Left forelimb (tissue), 1 donor: ENCODE results near the gene ZNF592.
"Not testable (repeated sequence)": the region's sequence is repeated elsewhere in the genome, so short reads cannot be mapped to it uniquely, and the experiment has no call there.

Source experiments
- DNase-seq: peaks from one replicate; pipeline ENCODE4 v3.0.0-alpha.2; 2018; ENCODE audit warnings: low spot score

ZNF592 gene

DNA sequence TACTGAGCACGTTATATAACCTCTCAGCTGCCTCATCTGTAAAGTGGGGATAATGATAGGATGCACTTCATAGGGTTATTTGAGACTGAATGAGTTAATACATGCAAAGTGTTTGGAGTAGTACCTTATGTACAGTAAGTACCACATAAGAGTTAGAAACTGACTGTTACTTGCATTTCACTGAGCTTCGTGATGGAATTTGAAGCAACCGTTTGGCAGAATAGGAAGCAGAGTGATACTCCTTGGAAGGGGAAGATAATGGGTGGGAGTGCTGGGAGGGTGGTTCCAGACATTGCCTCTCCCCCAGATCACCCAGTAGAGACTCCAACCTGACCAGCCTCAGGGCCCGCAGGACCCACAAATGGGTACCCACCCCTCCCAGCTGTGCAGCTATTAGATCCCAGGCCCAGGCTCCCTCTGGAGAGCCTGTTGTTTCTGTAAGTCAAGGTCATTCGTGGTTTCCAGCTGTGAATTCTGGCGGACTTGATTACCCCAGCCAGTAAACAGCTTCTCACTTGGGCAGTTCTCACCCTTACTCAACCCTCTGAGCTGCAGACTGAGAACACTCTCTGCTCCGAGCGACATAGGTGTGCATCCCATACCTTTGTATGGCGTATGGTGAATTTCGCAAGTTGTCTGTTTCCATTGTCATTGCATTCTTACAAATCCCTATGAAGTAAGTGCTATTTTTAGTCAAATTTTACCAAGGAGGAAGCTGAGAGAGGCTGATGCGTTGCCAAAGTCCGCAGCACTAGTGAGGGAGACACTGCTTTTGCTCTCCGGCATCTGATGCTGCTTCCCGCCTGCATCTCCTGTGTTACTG, 79.9 kb downstream of the ZNF592 start:
- no peak for DNase-seq

DNA sequence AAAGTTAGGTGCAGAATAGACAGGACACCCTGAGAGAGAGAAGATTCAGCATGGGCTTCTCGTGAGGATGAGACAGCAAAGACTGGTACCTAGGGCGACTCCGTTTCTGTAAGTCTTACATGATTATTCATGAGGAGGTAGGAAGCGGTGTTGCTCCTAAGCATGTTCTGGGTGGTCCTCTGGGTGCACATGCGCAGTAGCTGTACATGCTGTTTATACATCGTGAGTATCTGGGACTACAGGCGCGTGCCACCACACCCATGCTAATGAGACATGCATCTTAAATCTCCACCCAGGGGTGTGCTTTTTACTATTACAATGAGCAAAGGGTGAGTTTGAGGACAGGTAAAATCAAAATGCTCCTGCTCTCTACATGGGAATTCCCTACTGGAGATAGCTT, 81.0 kb downstream of the ZNF592 start:
- DNase-seq: no peak

DNA sequence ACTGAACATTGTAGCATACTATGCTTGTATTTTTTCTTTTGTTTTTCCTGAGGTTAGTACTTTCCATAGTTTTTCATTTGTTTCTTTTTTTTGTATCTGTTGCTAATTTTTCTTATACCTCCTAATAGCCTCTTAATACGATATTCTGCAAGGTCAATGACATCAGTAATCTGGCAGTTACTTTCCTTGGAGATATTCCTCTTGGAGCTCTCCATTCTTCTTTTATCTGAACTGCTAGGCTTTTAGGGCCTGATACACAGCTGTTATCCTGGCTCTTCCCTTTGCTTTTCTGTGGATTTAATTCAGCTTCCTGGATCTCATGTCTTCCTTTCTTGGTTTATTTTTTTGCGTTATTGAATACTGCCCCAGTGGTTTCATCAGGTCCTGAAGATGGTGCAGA, 81.6 kb downstream of the ZNF592 start:
- no peak for DNase-seq

DNA sequence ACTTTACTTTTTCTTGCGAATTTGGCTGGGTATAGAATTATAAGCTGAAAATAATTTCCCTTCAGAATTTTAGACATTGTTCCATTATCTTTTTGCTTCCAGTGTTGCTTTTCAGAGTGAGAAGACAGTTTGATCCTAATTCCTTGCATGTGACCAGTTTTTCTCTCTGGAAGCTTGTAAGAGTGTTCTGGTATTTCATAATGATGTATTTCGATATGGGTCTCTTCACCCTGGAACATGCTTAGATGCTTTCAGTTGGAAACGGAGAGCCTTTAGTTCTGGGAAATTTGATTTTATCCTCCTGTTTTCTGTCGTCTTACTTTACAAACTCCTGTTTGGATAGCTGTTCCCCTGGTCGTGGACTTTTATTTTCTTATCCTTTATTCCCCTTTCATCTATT, 82.6 kb downstream of the ZNF592 start:
- no peak for DNase-seq

DNA sequence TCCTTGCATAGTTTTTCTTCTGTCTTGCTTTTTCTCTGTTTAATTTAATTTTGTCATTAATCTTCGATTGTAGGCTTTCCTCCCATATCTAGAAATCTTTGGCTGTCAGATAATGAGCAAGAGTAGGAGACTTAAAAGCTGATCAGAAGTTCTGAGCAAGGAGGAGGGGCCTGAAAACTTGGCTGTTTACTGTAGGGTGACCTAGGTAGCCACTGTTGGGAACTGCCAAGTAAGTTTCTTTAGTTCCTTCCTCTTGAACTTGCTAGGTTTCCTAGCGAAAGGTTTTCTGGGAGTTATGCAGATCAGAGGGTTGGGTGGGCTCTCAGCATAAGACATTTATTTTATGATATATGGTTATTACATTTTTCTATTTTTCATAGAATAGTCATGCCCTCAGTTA, 83.2 kb downstream of the ZNF592 start:
- no peak for DNase-seq

DNA sequence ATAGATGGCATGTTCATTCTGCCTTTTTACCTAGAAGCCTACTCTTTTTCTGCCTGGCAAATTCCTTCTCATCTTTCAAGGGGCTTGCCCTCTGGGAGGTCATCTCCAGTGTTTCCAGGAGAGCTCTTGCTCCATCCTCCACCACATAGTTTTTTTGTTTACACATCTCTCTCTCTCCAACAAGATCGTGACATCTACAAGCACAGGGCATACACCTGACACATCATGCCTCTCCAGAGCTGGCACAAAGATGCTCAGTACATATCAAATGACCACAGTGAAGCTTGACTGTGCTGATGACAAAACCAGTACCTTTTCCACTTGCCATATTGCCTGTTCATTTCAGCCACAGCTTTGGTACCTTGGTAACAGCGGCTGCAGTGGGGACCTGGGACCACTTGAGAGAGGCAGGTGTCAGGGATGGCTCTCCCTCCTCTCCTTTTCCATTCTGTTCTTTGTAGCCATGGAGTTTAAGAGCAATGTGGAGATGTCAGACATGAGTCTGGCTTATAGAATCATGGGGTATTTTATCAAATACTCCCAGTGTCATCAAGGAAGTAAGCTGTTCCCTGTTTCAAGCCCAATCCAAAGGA, 84.2 kb downstream of the ZNF592 start:
- no peak for DNase-seq

DNA sequence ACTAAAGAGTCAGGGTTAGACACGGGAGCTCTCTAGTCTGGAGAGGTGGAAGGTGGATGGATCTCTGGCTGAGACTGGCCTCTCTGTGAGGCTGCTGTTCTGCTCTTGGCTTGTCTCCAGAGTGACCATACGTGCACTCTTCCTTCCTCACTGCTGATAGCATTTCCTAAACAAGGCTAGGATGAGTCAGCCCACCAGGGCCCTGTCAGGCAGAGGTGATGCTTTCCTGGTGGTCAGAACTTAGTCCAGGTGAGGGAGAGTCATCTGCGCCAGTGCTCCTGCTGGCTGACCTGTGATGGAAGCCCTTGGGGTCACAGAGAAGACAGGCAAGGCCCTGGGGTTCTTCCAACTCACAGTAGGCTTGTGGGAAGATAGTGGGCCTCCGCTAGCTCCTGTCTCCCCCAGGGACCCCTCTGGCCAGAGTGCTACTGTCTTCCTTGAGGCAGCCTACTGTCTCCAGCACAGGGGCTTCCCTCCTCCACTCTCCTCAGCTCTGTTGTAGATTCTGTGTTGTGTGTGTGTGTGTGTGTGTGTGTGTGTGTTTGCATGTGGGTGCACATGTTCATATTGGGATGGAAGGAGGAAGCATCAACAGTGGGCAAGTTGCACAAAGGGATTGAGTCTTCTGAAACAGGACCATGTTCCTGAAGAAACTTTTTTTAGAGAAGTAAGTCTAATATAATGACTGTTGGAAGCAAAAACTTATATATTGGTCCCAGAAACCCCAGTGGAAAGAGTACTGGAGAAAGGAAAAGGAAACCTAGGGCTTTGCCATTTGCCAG, 85.2 kb downstream of the ZNF592 start:
- DNase-seq: no peak

DNA sequence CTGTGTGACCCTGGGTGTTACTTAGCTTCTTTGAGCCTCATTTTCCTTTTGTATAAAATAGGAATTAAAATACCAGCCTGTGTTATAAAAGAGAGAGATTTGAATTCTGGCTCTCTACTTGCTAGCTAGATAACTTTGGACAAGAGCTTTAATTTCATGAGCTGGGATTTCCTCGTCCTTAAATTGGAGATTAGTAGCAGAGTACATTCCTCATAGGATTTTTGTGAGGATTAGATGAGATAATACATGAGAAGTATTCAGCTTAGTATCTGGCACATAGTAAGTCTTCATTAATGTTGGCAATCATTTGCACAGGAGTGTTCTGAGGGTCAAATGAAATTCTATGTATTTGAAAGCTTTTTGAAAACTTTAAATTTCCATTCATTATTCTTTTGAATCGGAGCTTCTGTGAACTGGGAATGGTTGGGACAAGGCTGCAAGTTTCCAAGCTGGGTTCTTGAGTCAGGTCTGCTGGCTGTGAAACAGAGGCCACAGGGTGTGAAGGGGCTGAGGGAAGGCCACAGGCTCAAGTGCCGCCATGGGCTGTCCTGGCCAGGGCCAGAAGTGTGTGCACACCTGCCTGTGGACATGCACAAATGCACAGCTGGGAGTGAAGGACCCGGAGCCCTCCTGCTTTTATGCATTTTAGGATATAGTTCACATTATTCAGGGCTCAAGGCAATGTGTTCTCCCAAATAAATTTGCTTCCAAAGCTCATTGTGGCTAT, 86.0 kb downstream of the ZNF592 start:
- DNase-seq: no peak

DNA sequence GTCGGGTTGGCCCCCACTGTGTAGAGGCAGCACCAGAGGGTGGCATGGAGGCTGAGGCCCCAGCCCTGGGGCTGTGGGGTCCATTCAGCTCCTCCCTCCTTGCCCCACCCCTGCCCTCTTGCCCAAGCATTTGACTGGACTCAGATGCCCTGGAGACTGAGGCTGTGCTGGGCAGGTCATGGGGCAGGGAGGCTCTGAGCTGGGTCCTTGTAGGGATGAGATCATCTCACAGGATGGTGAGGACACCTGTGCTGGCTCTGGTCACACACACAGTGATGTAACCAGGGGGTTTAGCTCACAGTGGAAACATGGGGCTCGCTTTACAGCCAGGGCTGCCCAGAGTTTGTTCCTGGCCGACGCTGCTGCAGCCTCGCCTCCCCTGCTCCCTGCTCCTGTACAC, 86.6 kb downstream of the ZNF592 start:
- DNase-seq: no peak

DNA sequence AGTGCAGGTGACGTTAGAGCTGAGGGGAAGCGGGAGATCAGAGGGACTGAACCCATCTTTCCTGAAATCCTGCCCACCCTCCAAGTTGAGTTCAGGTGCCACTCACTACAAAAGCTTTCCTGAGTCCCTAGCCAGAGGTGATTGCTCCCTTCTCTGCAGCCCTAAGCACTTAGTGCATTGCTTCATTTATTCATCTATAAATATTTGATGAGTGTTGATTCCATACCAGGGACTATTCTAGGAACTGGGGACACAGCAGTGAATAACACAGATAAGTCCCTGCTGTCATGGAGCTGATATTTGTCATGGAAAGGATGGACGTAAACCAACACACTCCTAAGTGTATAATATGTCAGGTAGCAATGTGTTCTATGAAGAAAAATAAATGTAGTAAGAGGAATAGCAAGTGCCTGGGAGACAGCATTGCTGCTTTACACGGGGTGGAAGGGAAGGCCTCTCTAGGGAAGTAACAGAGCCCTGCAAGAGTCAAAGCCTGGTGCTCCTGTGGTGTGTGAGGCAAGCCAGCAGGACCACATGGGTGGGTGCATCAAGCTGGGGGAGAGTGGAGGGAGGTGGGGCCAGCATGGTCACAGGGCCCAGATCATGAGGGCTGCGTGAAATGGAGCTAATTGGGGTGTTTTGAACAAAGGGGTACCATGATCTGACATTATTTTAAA, 87.4 kb downstream of the ZNF592 start:
- DNase-seq: no peak

DNA sequence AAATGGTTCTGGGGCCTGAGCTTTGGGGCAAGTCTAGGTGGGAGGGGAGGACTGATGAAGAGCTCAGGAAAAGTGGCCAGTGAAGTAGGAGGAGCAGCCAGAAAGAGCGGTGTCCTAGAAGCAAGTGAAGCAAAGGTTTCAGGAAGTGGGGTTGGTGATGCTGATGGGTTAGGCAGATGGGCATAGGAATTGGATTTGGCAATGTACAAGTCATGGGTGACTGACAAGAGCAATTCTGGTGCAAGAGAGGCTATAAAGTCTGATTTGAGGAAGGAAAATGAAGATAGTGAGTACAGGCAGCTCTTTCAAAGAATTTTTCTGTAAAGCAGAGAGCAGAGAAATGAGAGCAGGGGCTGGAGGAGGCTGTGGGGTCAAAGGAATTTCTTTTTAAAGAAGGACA, 88.5 kb downstream of the ZNF592 start:
- DNase-seq: no peak

DNA sequence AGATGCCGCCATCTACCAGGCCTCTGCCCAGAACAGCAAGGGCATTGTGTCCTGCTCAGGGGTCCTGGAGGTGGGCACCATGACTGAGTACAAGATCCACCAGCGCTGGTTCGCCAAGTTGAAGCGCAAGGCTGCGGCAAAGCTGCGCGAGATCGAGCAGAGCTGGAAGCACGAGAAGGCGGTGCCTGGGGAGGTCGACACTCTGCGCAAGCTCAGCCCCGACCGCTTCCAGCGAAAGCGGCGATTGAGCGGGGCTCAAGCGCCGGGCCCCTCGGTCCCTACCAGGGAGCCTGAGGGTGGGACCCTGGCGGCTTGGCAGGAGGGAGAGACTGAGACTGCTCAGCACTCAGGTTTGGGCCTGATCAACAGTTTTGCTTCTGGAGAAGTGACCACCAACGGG, 91.3 kb downstream of the ZNF592 start:
- DNase-seq: no peak

DNA sequence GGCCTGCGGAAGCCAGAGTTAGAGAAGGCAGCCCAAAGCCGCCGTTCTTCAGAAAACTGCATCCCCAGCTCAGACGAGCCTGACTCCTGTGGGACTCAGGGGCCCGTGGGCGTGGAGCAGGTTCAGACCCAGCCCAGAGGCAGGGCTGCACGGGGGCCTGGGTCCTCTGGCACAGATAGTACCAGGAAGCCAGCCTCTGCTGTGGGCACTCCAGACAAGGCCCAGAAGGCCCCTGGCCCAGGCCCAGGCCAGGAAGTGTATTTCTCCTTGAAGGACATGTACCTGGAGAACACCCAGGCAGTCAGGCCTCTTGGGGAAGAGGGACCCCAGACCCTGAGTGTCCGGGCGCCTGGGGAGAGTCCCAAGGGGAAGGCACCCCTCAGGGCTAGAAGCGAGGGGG, 91.9 kb downstream of the ZNF592 start:
- DNase-seq: no peak

DNA sequence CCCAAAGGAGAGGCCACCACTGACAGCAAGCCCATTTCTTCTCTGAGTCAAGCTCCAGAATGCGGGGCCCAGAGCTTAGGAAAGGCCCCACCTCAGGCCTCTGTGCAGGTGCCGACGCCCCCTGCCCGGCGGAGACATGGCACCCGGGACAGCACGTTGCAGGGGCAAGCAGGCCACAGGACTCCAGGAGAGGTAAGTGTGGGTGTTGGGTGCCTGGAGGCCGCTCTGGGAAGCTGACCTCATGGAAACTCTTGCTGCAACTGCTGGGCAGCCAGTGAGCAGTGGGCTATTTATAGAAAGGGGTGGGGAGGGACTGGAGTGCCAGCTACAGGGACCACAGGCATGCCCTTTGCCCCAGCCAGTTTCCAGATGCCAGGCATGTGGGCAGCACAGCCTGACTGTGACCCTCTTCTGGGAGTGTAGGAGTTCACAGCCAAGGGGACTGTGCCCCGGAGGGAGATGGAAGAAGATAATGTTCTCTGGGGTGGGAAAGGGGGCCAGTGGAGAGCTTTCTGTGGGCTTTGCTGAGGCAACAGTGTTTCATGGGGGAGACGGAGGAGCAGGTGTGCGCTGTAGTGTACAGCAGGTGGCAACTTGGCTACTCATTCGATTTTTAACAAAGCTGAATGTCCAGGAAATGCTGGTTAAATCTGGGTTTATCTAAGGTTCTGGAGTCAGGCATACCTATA, 92.5 kb downstream of the ZNF592 start:
- no peak for DNase-seq

DNA sequence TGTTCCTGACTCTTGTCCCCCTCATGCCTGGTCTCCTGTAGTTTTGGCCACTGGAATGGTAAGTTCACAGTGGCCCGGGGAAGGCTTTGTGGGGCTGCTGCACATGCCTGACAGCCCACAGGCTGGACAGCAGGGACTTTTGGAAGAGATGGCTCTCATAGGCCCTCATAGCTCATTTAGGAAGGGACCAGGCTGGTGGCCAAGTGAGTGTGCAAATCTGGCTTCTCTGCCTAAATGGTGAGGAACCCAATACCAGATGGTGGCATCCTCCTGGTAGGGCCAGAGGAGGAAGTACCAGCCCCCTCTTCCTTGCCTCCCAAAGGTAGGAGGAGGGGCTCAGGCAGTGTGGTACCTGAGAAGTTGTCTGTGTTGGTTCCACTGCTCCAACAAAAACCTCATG, 94.4 kb downstream of the ZNF592 start:
- no peak for DNase-seq

DNA sequence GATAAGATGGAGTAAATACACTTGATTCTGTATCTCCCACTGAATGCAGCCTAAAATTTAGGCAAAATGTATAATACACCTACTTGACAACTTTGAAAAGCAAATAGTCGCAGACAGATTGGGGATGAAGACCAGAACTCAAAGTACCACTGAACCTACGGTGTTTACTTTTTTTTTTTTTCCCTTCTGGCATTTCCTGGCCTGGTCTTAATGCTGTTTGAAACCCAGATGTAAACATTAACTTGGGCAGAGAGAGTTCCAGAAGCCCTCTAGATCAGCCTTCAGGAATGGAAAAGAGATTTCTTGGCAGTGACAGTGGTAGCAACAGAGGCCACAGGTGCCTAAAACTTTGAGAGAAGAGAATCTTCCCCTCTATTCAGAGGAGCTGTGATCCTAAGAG, 96.6 kb downstream of the ZNF592 start:
- no peak for DNase-seq

DNA sequence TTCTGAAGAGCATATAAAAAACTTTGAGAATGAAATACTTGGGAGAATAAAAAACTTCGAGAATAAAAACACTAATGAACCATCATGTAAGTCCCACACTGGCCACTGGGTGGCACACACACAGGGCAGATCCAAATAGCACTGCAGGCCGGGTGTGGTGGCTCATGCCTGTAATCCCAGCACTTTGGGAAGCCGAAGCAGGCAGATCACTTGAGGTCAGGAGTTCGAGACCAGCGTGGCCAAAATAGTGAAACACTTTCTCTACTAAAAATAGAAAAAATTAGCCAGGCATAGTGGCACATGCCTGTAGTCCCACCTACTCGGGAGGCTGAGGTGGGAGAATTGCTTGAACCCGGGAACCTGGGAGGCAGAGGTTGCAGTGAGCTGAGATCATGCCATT, 97.2 kb downstream of the ZNF592 start:
- DNase-seq: not testable (repeated sequence)

DNA sequence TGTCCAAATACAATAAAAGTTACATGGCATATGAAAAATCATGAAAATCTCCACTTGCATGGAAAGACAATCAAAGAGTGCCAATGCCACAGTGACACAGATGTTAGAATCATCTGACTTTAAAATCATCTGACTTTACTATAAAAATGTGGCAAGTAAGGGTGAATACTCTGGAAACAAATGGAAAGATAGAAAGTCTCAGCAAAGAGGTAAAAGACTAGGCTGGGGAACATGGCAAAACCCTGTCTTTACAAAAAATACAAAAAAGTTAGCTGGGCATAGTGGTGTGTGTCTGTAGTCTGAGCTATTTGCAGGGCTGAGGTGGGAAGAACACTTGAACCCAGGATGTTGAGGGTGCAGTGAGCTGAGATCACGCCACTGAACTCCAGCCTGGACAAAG, 97.9 kb downstream of the ZNF592 start:
- no peak for DNase-seq

DNA sequence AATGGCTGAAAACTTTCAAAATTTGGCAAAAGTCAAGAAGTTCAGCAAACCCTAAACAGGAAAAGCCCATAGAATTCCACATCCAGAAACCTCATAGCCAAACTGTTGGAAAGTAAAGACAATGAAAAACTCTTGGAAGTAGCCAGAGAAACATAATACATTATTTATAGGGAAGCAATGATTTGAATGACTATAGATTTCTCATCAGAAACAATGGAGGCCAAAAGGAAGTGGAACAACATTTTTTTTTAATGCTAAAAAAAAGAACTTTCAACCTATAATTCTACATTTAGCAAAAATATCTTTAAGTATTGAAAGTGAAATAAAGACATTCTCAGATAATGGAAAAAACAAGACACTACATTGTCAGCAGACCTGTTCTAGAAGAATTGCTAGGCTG, 99.0 kb downstream of the ZNF592 start:
- no peak for DNase-seq

DNA sequence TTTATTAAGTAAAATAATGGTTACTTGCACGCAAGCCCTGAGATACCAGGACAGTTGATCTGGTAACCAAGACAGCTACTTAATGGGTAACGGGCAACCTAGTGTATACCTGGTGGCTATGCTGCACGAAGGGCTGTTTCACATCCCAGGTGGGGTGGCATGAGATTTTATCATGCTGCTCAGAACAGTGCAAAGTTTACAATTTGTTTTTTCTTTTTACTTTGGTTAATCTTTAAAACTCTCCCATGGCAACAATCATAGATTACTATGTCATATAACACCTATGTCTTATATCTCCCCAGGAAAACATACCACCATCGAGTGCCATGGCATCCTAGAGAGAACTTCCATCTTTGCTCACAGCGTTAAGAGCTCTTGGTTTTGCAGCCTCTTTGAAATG, 103.8 kb downstream of the ZNF592 start:
- DNase-seq: no peak

DNA sequence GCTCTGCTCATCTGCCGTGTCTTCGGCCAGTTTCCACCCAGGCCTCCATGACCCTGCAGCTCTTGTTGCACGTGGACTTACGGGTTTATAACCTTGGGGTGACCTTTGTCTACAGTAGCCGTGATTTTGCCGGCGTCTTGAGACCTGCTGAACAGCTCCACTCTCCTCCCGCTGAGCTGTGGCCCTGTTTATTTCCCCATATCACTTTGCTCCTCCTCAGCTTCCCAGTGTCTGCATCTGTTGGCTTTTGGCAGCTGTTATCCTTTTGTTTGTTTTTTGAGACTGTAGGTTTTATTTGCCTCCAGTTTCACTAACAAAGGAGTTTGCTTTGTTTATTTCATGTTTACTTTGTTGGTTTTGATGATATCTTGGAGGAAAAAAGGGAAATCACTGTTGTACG, 106.7 kb downstream of the ZNF592 start:
- DNase-seq: no peak
